ENCODE measurements around the gene THOC6. TPM values are rescaled to one million over a fixed set of nuclear protein-coding genes. Genes with fewer than 3 reads are reported as not detected.

The THOC6 gene
- total and polyA plus RNA-seq, 9 of the 15 experiments (the other 6 are each of a cell fraction or from before 2014, with no cell fraction given): 2.5 to 65.4 (median 42.3) TPM

- 0 out of 4 replicates have a peak, but pooled peaks of 1 of the 2 experiments have one; percentile 43 for TF ChIP-seq CSDE1 (IDR thresholded peaks at IDR 0.05)
- TF ChIP-seq PCBP2 (IDR thresholded peaks at IDR 0.05; ENCODE audit: low read depth, low read length, poor library complexity, severe bottlenecking): no peak
- TF ChIP-seq CHD2 (IDR thresholded peaks at IDR 0.05; ENCODE audit: low read depth, low read length): peak; percentile 74; the same call in 1 of the 2 replicates
- peak; percentile 38 to 43; a peak in 1 of 4 replicates for TF ChIP-seq ARNT (IDR thresholded peaks at IDR 0.05)
- no peak for TF ChIP-seq PATZ1 (CRISPR knock-in tag; IDR thresholded peaks at IDR 0.05; ENCODE audit: borderline replicate concordance)
- TF ChIP-seq, protein P1, sequence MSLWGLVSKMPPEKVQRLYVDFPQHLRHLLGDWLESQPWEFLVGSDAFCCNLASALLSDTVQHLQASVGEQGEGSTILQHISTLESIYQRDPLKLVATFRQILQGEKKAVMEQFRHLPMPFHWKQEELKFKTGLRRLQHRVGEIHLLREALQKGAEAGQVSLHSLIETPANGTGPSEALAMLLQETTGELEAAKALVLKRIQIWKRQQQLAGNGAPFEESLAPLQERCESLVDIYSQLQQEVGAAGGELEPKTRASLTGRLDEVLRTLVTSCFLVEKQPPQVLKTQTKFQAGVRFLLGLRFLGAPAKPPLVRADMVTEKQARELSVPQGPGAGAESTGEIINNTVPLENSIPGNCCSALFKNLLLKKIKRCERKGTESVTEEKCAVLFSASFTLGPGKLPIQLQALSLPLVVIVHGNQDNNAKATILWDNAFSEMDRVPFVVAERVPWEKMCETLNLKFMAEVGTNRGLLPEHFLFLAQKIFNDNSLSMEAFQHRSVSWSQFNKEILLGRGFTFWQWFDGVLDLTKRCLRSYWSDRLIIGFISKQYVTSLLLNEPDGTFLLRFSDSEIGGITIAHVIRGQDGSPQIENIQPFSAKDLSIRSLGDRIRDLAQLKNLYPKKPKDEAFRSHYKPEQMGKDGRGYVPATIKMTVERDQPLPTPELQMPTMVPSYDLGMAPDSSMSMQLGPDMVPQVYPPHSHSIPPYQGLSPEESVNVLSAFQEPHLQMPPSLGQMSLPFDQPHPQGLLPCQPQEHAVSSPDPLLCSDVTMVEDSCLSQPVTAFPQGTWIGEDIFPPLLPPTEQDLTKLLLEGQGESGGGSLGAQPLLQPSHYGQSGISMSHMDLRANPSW (CRISPR knock-in tag; IDR thresholded peaks at IDR 0.05): no peak
- TF ChIP-seq, protein P2, sequence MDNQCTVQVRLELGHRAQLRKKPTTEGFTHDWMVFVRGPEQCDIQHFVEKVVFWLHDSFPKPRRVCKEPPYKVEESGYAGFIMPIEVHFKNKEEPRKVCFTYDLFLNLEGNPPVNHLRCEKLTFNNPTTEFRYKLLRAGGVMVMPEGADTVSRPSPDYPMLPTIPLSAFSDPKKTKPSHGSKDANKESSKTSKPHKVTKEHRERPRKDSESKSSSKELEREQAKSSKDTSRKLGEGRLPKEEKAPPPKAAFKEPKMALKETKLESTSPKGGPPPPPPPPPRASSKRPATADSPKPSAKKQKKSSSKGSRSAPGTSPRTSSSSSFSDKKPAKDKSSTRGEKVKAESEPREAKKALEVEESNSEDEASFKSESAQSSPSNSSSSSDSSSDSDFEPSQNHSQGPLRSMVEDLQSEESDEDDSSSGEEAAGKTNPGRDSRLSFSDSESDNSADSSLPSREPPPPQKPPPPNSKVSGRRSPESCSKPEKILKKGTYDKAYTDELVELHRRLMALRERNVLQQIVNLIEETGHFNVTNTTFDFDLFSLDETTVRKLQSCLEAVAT (IDR thresholded peaks at IDR 0.05): peak; percentile 57 to 68; a peak in 2 of 4 replicates
- TF ChIP-seq TRIM28 (IDR thresholded peaks at IDR 0.05): no peak
- no peak for TF ChIP-seq ZNF785 (CRISPR knock-in tag; IDR thresholded peaks at IDR 0.05)
- peak; percentile 80 for TF ChIP-seq ZEB2 (IDR thresholded peaks at IDR 0.05)
- TF ChIP-seq SOX6 (IDR thresholded peaks at IDR 0.05): peak; percentile 49; the same call in 1 of the 2 replicates
- TF ChIP-seq POU5F1 (IDR thresholded peaks at IDR 0.05; ENCODE audit: borderline replicate concordance, low read depth, low read length, partially characterized antibody): no peak
- peak; percentile 69; the same call in 1 of the 2 replicates for TF ChIP-seq RNF2 (IDR thresholded peaks at IDR 0.05)
- no peak for TF ChIP-seq ZFPM2 (CRISPR knock-in tag; IDR thresholded peaks at IDR 0.05)
- peak; percentile 35; the same call in 1 of the 2 replicates for TF ChIP-seq HBP1 (CRISPR knock-in tag; IDR thresholded peaks at IDR 0.05)
- TF ChIP-seq DDX20 (tag; IDR thresholded peaks at IDR 0.05; ENCODE audit: low read depth): no peak
- TF ChIP-seq NEUROD1 (IDR thresholded peaks at IDR 0.05; ENCODE audit: borderline replicate concordance, low read depth, low read length, partially characterized antibody): peak; percentile 75
- TF ChIP-seq SRSF9 (IDR thresholded peaks at IDR 0.05; ENCODE audit: borderline replicate concordance, low read depth, low read length): no peak
Measured at GRCh38 chr16:3007957-3008689, 15.7 kb upstream of the THOC6 start (continued).

Measured in K562 (cell line).